Thyroid gland (tissue), 4 donors: ENCODE data around the gene FZR1. TPM values are rescaled to one million over a fixed set of nuclear protein-coding genes. Genes with fewer than 3 reads are reported as not detected.

Experiments used
- DNase-seq, 2 donors: peaks; one replicate each; pipeline ENCODE4 v3.0.0-alpha.2; 2019
- H3K27ac ChIP-seq, 3 donors: fragments of 200-600 bp; sonication (generic); 1 replicate in 2 of 3; 2 replicates in 1 of 3; pipeline ENCODE4 v1.5.1; 2016 to 2019; ENCODE audit warnings: mild to moderate bottlenecking in 1 of 3, moderate library complexity in 1 of 3
- H3K27me3 ChIP-seq: fragments of 200-600 bp; sonication (generic); one replicate; pipeline ENCODE4 v1.5.1; 2019
- H3K36me3 ChIP-seq, 2 donors: fragments of 200-600 bp; sonication (generic); one replicate each; pipeline ENCODE4 v1.5.1; 2016 to 2019
- H3K4me1 ChIP-seq, 2 donors: fragments of 200-600 bp; sonication (generic); one replicate each; pipeline ENCODE4 v1.5.1; 2017 to 2019
- H3K4me3 ChIP-seq, 3 donors: fragments of 200-600 bp; sonication (generic); replicated peaks in 1 of 3; 1 replicate in 2 of 3; 2 replicates in 1 of 3; pipeline ENCODE4 v1.5.1; 2016; ENCODE audit warnings: mild to moderate bottlenecking in 1 of 3
- H3K9me3 ChIP-seq: fragments of 200-600 bp; sonication (generic); one replicate; pipeline ENCODE4 v1.5.1; 2017
- POLR2A ChIP-seq, 2 donors: fragments of 450-650 bp; IDR thresholded peaks; one replicate each; pipeline ENCODE4 v1.6.1; 2017; ENCODE audit warnings: antibody characterized with exemption in 2 of 2, mild to moderate bottlenecking in 2 of 2, moderate library complexity in 1 of 2
- WGBS, 2 donors: methylation state at CpG; one replicate each; pipeline ENCODE4 v1.1.5; 2017; 5-methylcytosine and 5-hydroxymethylcytosine counted together
- intact Hi-C: fragments of 100-400 bp; cut with DNase I; formaldehyde crosslinking; loops from one replicate; pipeline ENCODE4 v1.15.1; 2023
- total RNA-seq, 4 donors: library from RNA; depleted of rRNA; stranded (reverse); fragments of >200 nt; gene quantifications; one replicate each; pipeline ENCODE4 v1.2.3, GENCODE V29; 2016
- TF ChIP-seq, protein P1 (sequence below), 6 experiments: fragments of 200-600 bp in 3 of 6; fragments of 450-650 bp in 3 of 6; sonication (generic) in 3 of 6; IDR thresholded peaks; one replicate each; pipeline ENCODE4 v1.5.1; 2016 to 2019; ENCODE audit warnings: antibody characterized with exemption in 6 of 6, mild to moderate bottlenecking in 2 of 6, inconsistent platforms in 1 of 6, moderate library complexity in 1 of 6

Gene FZR1
- total RNA-seq, 4 donors from 2014 or later = 28.6 to 56.0 (median 36.1) TPM

GRCh38 chr19:3496392-3497273 is 9.5 kb upstream of the FZR1 start:
- TF ChIP-seq, protein P1, sequence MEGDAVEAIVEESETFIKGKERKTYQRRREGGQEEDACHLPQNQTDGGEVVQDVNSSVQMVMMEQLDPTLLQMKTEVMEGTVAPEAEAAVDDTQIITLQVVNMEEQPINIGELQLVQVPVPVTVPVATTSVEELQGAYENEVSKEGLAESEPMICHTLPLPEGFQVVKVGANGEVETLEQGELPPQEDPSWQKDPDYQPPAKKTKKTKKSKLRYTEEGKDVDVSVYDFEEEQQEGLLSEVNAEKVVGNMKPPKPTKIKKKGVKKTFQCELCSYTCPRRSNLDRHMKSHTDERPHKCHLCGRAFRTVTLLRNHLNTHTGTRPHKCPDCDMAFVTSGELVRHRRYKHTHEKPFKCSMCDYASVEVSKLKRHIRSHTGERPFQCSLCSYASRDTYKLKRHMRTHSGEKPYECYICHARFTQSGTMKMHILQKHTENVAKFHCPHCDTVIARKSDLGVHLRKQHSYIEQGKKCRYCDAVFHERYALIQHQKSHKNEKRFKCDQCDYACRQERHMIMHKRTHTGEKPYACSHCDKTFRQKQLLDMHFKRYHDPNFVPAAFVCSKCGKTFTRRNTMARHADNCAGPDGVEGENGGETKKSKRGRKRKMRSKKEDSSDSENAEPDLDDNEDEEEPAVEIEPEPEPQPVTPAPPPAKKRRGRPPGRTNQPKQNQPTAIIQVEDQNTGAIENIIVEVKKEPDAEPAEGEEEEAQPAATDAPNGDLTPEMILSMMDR (IDR thresholded peaks at IDR 0.05) = no peak
- TF ChIP-seq POLR2A (IDR thresholded peaks at IDR 0.05) = no peak
- H3K4me3 ChIP-seq = no peak overlapping the region
- H3K4me1 ChIP-seq = peaks cover 8% of the 10 kb centered on the region in 2 donors
- no peaks in the 10 kb centered on the region for H3K9me3 ChIP-seq
- intact Hi-C loops = no loop called here
- no peak overlapping the region for H3K27ac ChIP-seq
- 95 to 99% methylated on average over 25 to 31 of the region's 32 CpGs for WGBS, 2 donors
- peaks cover 19 to 33% of the 10 kb centered on the region in 2 donors for H3K36me3 ChIP-seq
- no peak for DNase-seq
- no peaks in the 10 kb centered on the region for H3K27me3 ChIP-seq

- Histone ChIP-seq H3K27ac (no peak overlapping the region), H3K9me3 (no peaks in the 10 kb centered on the region), H3K4me1 (peaks cover 8% of the 10 kb centered on the region in 2 donors), H3K4me3 (no peak overlapping the region), H3K36me3 (peaks cover 14 to 22% of the 10 kb centered on the region in 2 donors), H3K27me3 (no peaks in the 10 kb centered on the region)
- WGBS, 2 donors = 88 to 93% methylated on average over 5 of the region's 5 CpGs
- intact Hi-C loops = no loop called here
- no peak for TF ChIP-seq POLR2A (IDR thresholded peaks at IDR 0.05)
- TF ChIP-seq, protein P1 (IDR thresholded peaks at IDR 0.05) = no peak
- no peak for DNase-seq
Measured at GRCh38 chr19:3497757-3498520, 8.2 kb upstream of the FZR1 start.

DNA sequence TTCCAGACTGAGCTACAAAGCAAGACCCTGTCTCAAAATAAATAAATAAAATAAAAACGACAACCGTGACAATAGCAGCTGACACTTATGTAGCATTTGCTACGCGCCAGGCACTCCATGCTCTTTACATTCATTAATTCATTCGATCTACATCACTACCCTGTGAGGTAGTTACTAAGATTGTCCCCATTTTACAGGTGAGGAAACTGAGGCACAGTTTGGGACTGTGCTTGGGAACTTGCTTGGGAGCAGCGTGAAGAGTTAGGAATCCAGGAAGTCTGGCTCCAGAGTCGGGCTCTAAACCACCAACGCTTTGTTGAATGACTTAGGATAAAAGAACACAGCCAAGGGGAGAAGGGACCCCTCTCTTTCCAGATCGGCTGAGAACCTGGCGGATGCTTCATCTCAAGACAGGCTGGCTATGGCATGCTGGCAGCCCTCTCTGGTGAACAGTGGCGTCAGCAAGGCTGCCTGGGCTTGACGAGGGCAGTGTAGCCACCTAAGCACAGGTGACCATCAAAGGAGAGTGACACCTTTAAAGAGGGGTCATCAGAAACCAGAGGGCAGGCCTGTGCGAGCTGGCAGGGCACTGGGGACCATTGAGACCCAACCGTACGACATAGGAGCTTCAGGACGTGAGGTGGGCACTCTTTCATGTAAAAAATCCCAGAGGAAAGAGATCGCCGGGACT is 6.2 kb upstream of the FZR1 start:
- Histone ChIP-seq H3K27ac (peak overlapping the region in 2 of 3 donors; percentile 90 to 97), H3K27me3 (no peaks in the 10 kb centered on the region), H3K4me1 (peaks cover 8% of the 10 kb centered on the region in 2 donors), H3K36me3 (peaks cover 10 to 17% of the 10 kb centered on the region in 2 donors), H3K9me3 (no peaks in the 10 kb centered on the region), H3K4me3 (peak overlapping the region; percentile 45 to 70 (median 66))
- 19 to 22% methylated on average over 18 of the region's 18 CpGs for WGBS, 2 donors
- TF ChIP-seq POLR2A (IDR thresholded peaks at IDR 0.05) = no peak
- TF ChIP-seq, protein P1 (IDR thresholded peaks at IDR 0.05) = no peak
- intact Hi-C loops = no loop called here
- DNase-seq = no peak

DNA sequence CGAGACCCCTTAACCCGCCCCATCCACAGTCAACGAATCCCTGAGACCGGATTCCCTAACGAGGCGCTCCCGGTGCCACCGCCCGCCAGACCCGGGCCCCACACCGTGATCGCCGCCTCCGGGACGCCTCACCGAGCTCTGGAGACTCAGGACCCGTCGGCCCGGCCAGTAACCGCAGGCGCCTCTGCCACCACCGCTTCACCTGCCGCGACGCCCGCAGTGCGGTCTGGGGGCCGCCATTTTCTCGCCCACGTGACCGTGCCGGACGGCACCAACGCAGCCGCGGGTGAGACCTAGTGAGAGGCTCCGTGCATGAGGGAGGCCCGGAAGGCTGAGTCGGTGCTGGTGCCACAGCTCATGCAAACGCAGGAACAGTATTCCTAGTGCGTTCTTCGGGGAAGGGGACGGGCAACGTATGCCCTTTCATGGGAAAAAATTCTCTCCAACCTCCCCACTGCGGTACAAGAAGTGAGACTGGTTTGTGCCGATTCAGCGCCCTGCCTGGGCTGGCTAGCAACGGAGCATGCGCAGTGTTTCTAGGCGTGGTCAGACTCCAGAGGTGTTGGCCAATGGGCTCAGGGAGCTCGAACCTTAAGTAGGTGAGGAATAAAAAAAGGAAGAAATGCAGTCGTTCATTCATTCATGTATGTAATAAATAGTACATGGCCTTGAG is 5.5 kb upstream of the FZR1 start, which contains the start of gene DOHH:
Gene DOHH, minus strand, starts transcription at position 246 of the 673 bp plus-strand sequence. CDS start 3,860 bp downstream, outside the sequence.
- Histone ChIP-seq H3K4me3 (peak within 1 kb of the TSS; percentile 45 to 70 (median 66)), H3K4me1 (peaks cover 8 to 12% of the 10 kb centered on the region in 2 donors), H3K9me3 (no peaks in the 10 kb centered on the region), H3K27me3 (no peaks in the 10 kb centered on the region), H3K27ac (peak within 1 kb of the TSS; percentile 90 to 97 (median 95)), H3K36me3 (peaks cover 6 to 11% of the 10 kb centered on the region in 2 donors)
- TF ChIP-seq POLR2A (IDR thresholded peaks at IDR 0.05) = peak in 1 of 2 donors; percentile 58
- TF ChIP-seq, protein P1 (IDR thresholded peaks at IDR 0.05) = peak in 1 of 6 experiments; percentile 20
- 0 to 1% methylated on average over 36 to 46 of the region's 52 CpGs for WGBS, 2 donors
- intact Hi-C loops = no loop called here
- peak; percentile 95 for DNase-seq
